ENCODE results near the gene NUDT8.

NUDT8 gene, protein sequence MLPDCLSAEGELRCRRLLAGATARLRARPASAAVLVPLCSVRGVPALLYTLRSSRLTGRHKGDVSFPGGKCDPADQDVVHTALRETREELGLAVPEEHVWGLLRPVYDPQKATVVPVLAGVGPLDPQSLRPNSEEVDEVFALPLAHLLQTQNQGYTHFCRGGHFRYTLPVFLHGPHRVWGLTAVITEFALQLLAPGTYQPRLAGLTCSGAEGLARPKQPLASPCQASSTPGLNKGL

DNA sequence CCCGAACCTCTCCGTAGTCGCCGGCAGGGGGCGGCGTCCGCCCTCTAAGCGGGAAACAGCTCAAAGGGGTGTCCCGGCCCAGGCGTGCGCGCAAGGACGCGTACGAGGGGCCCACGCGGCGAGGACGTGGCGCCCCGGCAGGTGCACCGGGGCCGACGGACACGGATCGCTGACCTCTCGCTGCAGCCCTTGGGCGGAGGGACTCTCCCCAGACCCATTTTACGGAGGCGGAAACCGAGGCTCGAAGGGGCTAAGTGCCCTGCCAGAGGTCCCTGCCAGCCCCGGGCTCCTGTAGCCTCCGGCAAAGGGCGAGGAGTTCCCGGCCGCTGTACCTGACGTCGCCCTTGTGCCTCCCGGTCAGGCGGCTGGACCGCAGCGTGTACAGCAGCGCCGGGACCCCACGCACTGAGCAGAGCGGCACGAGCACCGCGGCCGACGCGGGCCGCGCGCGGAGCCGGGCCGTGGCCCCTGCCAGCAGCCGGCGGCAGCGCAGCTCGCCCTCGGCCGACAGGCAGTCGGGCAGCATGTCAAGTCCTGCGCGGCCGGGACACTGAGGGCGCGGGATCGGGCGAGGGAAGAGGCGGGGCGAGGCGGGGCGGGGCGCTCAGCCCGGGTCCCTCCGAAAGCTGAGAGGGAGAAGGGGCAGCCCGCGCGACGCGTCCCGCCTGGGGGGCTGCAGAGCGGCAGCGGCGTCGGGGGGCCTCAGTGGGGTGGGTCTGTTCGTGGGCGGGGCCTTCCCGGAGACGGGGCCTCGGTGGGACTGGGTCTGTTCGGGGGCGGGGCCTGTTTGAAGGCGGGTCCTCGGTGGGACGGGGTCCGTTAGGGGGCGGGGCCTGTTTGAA lies at the start of gene NUDT8:
NUDT8 (minus strand) TSS at position 552 of the 842 bp plus-strand sequence; CDS start at position 526, 26 bp downstream.
- DNase-seq (ENCODE audit: low read depth in 2 of 2, low spot score in 1 of 2): peak; percentile 72 to 74

DNA sequence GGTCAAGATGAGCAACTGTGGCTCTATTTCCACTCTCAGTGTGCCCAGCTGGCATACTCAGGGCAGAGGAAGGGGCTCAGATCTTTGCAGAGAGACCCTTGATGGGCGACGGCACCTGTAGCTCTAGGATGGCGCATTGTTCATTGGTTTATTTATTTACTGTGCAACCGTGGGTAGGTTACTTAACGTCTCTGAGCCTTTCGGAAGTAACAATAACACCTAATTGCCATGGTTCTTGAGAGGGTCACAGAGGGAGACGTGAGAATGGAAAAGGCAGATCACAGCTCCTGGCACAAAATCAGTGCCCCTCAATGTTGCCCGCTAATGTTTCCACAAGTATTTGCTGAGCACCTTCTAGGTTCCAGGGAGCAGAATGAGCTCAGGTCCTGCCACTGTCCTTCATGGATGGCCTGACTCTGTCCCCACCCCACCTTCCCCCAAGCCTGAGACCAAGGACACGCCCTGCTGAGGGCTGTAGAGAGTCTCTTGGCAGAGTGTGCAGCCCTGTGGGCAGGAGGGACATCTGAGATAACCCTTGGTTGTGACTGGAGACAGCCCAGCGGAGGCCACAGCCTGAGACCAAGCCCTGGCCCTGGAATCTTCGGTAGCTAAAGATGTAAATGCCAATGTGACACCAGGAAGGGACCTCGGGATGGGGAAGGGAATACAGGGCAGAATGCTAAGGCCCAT lies 45.5 kb upstream of the NUDT8 start:
- no peak for DNase-seq (ENCODE audit: low read depth in 2 of 2, low spot score in 1 of 2)

DNA sequence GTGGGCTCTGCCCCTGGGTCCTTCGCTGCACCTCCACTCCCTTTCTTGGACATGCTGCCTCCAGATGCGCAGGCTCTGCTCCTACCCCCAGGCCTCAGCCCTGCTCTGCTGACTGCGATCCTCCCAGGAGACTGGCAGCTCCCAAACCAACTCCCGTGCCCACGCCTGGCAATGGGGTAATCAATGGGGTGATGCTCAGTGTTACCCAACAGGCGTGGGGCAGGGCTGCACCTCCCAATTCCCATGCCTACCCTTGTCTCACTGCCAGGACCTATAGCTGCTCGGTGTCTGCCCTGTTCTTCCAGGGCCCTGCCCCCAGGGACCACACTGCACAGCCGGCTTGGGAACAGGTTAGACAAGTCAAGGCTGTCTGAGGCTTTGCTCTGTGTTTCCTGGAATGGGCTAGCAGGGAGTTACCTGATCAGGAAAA lies 44.7 kb upstream of the NUDT8 start, which contains the start of gene ALDH3B2:
ALDH3B2 (minus strand) TSS at position 182 of the 430 bp plus-strand sequence. CDS start 7,688 bp downstream, outside the sequence.
- no peak for DNase-seq (ENCODE audit: low read depth in 2 of 2, low spot score in 1 of 2)

DNA sequence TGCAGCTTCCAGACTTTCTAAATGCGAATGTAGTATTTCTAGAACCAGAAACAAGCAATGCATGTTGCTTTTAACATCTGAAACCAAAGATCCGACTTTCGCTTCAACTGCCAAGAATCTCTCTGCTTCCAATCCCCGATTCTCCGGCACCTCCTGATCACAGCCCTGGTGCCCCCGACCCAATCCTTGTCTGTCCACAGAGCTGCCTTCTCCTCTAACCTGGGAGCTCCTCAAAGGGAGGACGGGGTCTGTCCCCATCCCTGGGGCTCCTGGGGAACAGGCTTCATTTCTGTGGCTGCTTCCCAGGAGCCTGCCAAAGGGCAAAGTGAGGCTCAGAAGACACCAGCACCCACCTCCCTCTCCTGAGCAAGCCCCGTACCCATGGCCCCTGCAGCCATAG lies 44.2 kb upstream of the NUDT8 start:
- no peak for DNase-seq (ENCODE audit: low read depth in 2 of 2, low spot score in 1 of 2)

DNA sequence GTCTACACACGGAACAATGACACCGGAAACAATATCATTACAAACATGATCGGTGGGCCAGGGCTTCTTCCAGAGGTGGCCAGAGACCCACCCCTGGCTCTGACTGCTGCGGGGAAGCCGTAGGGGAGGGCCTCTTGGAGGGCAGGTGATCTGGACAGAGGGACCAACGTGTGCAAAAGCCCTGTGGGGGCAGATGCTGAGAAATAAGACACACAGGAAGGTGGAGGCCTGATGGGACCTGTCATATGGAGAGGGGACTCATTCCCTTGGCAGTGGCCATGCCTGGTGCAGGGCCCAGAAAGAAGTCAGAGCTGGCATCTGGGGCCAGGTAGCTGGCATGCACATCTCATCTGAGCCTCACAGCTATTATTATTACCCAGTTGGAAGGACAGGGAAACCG lies 43.6 kb upstream of the NUDT8 start:
- DNase-seq (ENCODE audit: low read depth in 2 of 2, low spot score in 1 of 2): no peak

DNA sequence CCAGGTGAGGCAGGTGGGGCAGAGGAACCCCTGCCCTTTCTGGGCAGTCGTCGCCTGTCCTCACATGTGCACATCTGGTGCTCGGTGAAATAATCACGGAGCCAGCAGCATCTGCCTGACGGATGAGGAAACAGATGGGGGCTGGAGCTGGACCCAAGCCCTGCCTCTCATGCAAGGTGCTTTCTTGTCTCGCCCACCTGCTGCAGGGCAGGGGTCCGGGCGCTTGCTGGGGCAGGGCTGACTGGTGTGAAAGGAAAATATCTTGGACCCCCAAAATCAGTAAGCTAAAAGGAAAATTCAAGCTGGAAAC lies 41.4 kb upstream of the NUDT8 start:
- no peak for DNase-seq (ENCODE audit: low read depth in 2 of 2, low spot score in 1 of 2)

DNA sequence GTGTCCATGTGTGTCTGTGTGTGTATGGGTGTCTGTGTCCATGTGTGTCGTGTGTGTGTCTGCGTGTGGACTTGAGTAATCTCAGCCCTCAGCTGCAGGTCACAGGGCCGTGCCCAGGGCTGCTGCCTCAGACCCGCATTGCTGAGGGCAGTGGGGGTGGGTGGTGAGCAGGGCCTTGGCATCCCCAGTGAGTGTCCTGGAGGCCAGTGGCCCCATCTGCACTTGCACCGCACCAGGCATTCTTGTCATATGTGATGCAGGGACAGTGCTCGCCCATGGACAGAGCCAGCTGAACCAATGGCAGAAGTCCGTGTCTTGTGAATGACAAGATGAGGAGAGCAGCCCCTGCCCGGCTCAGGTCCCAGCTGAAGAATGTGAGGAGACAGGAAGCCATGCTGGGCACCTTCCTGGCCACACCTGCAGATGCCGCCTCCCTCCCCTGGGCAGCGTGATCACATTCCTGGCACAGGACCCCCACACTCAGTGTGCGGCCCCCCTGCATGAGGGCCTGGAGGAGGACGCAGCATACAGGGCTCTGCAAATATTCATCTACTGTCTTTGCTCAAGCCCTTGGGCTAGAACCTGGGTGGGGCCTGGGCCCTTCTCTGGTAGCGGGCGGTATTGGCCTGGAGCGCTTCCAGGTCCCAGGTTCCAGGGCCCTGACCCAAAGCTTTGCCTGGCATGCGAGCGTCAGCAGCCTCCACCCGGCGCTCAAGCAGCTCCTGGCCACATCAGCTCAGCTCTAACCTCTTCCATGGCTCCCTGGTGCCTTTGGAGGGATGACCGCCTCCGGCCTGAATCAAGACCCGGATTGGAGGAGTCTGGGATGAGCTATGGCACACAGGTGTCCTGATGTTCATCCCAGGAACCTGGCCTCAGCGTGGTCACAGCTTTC lies 40.8 kb upstream of the NUDT8 start:
- no peak for DNase-seq (ENCODE audit: low read depth in 2 of 2, low spot score in 1 of 2)

DNA sequence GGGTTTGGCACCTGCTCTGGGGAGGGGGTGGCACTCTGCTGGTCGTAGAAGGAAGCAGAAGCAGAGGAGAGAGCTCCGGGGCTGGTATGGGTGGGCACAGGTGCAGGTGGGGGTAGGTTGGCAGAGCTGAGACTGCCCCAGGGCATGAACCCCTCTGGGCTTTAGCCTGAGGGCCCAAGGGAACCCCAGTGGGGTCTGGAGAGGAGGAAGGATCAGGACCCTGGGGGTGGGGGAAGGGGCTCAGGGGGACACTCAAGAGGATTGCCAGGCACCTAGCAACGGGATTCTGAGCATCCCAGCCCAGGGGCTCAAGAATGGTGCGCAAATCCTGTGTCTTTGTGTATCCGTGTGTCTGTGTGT lies 38.4 kb upstream of the NUDT8 start:
- no peak for DNase-seq (ENCODE audit: low read depth in 2 of 2, low spot score in 1 of 2)

DNA sequence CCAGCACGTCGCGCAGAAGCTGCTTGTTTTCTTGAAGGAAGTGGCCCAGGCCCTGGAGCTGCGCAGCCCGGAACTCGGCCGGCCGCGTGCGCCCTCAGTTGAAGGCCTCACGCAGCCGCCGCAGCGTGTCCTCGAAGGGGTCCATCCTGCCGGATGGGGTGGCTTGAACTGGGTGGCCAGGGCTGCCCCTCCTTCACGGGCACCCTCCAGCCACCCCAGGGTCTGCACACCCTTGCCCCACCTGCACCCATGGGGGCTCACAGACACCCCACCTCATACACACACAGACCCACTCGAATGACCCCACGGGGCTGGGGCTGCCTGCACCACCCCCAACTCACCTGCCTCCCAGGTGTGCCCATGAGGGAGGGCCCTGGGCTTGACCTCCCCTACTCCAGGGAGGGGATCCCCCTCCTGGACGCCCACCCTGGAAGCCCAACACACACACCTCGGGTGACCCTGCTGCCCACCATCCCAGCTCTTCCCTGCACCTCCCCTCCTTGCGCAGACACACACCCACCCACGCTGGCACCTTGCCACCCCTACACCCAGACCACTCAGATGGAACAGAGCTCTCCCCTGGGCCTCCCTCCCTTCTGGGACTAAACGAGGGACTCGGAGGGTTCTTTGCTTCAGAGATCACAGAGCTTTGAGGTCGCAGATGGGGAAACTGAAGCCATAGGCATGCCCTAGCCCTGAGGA lies 37.9 kb upstream of the NUDT8 start:
- DNase-seq (ENCODE audit: low read depth in 2 of 2, low spot score in 1 of 2): no peak

DNA sequence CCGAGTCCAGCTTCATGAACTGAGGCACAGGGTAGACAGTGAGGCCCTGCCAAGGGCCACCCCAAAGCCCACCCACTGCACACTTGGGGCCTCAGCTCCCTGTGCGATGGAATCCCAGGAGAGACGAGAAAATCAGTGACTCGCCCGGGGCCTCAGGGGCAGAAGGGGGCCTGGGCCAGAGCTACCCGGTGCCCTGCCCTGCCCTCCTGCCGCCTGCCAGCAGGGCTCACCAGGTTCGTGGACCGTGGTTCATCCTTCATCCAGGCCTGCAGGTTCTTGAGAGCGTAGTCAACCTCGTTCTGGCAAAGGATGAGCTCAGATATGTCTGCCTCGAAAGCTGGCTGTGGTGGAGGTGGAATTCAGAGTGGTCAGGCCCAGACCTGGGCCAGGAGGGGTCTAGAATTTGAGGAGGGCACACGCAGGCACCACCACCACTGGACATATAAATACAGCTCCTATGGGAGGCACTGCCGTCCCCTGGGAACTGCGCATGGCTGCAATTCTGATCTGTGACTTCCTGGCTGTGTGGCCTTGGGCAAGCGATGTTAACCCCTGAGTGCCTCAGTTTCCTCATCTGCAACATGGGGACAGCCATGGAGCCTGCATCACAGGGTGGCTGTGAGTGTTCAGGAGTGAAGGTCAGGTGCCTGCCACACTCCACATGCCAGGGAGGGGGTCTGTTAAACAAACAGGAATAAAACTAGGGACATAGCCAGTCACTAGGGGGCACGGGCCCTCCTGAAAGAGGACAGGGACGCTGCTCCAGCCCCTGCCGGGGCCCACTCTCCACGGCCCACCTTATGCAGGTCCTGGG lies 37.1 kb upstream of the NUDT8 start:
- no peak for DNase-seq (ENCODE audit: low read depth in 2 of 2, low spot score in 1 of 2)

DNA sequence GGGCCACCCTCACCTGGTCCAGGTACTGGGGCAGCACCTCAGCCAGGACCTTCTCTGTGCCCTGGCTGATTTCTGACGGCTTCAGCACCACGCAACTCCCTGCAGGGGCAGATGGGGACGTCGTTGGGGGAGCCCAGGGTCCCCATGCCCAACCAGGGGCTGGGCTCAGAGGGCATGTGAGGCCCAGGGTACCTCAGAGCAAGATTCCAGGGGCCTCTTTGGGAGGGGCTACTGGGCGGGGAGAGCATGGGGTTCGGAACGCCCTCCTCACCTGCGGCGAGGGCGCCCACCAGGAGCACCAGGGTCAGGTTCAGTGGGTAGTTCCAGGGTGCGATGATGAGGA lies 36.5 kb upstream of the NUDT8 start:
- DNase-seq (ENCODE audit: low read depth in 2 of 2, low spot score in 1 of 2): no peak

DNA sequence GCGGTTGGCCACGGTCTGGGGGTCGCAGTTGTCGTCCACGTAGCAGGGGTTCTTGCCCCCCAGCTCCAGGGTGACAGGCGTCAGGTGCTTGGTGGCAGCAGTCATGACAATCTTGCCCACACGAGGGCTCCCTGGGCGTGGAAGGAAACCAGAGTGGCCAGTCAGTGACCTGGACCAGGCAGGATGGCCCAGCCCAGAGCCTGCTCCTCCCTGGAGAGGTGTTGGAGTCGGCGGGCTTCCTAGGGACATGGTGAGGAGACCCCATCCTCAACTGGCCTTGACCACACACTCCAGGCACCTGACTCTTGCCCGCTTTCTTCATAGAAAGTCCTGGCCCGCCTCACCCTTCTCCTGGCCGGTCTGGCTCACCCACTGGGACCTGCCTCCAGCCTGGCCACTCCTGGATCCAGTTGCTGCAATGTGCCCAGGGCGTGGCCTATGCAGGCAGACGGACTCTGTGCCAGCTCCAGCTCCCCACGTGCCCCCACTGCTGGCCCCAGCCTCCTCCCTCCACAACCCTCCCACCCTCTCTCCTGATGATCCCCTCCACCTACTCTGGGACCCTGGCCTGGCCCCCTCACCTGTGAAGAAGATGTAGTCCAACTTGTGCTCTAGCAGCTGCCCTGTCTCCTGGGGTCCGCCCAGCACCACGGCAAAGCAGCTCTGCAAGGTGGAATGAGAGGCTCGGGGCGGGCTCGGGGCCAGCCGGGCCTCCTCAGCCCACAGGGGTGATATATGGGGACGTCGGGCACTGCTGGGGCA lies 36.0 kb upstream of the NUDT8 start:
- DNase-seq (ENCODE audit: low read depth in 2 of 2, low spot score in 1 of 2): no peak

DNA sequence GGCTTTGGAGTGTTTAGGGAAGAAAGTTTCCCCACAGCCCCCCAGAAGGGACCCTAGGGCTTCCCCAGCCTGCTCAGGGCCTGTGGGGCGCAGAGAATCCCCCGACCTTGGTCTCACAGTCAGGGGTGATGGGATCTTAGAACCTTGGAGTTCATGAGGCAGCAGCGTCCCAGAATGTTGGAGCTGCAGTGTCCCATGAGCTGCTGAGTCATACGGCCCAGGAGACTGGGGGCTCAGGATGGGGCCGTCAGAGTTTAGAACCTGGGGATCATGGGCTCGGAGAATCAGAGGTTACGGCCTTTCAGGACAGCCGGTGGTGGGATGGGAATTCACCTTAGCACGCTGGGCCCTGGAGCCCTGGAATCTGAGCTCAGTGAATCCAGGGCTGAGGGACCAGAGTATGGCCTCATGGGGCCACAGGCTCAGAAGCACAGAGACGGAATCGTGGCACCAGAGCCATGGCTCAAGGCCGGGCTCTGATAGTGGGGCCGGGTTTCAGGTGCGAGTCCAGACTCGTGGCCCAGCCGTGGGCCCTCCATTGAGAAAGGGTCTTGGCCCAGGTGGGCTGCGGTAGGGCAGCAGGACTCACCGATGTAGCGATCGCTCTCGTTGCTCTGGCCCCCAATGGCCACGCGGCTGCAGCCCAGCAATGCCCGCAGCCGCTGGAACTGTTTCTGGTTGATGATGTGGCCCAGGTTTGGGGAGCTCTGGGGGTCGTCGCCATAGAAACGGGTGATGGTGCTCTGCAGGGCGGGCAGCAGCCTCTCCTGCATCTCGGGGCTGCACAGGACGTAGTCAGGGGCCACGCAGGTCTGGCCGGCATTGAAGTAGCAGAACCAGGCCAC lies 35.2 kb upstream of the NUDT8 start:
- DNase-seq (ENCODE audit: low read depth in 2 of 2, low spot score in 1 of 2): no peak

DNA sequence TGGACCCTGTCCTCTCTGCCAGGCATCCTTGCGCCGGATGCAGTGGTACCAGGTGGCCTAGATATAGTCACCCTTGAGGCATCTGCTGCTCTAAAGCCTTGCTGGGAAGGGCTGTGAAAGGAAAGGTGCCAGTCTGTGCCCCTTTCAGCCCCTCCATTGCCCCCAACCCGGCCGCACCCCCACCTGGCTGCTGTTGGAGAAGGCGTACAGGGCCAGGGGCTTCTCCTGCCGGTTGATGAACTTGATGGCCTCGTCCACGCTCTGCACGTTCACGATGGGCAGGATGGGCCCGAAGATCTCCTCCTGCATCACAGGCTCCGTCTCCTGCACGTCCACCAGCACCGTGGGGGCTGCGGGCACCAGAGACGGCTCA lies 34.5 kb upstream of the NUDT8 start:
- DNase-seq (ENCODE audit: low read depth in 2 of 2, low spot score in 1 of 2): no peak

DNA sequence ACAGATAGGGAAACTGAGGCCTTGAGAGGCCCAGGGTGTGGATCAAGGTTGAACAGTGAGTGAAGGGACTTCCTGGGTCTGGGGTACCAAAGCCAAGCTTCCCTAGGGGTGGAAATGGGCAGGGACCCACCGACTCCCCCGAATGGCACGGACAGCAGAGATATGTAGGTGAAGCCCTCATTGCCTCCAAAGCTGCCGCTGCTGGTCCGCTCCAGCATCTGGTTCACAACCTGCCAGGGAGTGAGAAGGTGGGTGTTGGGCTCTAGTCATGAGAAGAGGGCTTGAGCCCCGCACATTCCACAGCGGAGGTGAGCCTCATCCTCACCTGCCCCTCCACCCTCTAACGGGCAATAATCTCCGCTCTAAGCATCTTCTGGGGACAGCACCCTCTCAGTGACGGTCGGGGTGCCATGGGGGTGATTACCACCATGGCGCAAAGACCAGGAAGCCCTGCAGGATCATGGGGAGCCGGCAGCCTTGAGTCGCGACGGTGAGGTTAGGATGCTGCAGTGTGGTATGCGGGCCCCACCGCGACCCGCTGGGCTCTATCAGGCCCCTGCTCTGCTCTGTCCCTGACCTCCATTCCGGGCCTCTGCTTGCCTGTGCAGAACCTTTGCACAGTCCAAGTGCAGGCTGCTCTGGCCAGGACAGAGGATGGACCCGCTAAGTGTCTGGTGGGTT lies 33.9 kb upstream of the NUDT8 start:
- no peak for DNase-seq (ENCODE audit: low read depth in 2 of 2, low spot score in 1 of 2)

DNA sequence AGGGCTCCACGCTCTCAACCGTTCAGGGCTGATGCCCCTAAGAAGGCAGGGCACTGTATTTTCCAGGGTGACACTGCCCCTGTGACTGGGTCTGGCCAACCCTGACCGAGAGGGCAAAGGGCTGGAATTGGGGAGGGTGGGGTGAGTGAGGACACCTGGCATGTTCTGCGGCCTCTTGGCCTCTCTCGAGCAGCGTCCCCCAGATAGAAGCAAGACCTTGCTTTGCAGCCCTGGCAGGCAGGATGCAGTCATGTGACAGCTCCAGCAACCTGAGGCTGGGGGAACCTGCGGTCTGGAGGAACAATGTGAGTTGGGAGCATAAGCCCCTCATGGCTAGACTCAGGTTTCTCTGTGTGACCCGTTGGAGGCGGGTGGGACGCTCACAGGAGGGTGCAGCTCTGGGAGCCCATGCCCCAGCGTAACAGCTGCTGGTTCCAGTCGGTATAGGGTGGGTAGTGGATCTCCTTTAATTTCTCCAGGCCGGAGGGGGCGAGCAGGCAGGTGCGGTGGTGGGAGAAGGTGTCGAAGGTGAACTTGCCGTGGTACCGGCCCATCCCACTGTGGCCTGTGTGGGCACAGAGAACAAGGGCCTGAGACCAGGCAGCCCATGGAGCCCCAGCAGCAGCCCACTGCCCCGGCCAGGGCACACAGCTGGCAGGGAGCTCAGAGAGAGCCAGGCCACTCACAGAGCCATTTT lies 33.2 kb upstream of the NUDT8 start:
- no peak for DNase-seq (ENCODE audit: low read depth in 2 of 2, low spot score in 1 of 2)
